TTC549 (cell line): ENCODE data around the gene DNAJA3.

ENCODE experiments used
- FAIRE-seq: peaks from 2 replicates; lab custom pipeline; 2012; peaks lifted over from hg19 to GRCh38; lab: Jason Lieb, UNC

Gene DNAJA3

DNA sequence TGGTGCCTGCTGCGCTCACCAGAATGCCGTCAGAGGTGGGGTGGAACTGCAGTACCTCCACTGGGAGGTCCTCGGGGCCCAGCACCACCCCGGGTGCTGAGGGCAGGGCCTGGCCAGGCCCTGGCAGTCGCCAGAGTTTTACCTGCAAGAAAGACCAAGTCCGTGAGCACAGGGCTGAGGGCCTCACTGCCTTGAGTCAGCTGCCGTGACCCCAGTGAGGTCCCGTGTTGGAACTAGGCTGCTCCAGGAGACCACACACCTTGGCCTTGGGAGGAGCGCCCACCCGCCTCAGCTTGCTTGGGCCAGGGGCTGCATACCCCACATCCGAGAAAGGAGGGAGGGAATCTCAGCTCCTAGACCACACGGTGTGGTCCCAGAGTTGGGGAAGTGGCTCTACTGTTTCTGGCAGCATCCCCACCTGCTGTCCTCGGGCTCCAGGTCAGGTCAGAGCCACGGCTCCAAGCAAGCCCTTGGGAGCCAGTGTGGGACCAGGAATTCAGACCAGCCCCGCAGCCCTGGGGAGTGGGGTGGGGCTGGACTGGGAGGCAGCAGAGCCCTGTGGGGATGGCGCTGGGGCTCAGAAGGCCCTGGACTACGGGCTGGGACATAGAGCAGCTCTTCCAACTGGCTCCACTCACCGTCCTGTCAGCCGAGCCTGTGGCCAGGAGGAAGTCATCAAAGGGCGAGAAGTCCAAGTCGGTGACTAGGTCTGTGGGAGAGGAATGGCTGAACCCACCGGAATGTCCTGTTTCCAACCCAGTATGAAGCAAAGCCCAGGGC lies 17.9 kb upstream of the DNAJA3 start:
- no peak for FAIRE-seq

DNA sequence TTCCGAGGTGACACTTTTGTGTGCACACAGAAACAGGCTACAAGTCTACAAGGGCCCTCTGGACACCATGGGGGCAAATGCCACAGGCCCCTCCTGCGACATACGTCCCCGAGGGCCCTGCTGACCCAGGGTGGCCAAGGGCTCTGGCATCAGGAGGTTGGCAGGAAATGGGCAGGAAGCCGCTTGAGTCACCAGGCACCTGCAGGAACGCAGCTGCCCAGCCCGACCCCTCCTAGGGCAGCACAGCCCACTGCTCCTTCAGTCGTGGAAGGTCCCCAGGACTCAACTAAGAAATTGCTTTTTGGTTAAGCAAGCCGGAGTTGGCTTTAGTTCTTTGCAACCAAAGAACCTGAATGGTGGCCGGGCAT lies 17.4 kb upstream of the DNAJA3 start:
- no peak for FAIRE-seq

DNA sequence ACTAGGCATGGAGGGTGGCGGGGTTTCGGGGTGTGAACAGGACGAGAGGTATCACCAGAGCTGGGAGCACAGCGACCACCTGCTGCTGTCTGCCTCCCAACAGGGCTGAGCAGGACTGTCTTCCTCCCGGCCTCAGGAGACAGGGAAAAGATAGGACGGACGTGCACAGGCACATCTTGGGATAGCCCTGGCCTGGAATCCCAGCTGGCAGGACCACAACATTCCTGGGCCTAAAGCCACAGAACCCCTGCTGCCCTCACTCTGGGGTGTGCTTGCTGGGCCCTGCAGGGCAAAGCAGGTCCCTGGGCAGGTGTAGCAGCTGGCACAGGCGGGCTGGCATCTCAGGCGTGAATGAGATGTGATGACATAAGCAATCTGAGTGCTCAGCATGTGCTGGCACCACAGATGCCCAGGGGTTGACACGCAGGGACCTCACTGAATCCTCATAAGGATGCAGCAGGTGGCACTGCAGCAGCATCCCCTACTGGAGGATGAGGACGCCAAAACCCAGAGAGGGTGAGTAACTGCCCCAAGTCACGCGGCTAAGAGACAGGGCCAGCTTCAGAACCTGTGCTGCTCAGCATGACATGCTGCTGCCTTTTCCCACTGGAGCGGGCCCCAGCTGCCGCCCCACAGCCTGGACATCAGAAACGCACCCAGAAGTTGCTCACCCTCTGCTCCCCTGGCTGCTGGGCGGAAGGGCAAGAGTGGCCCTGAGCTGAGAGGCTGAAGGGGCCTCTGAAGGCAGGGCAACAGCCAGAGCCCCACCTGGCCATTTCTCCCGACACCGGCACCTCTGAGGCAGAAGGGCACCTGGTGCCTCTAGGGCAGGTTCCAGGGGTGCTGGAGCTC lies 16.4 kb upstream of the DNAJA3 start:
- FAIRE-seq, result no peak

DNA sequence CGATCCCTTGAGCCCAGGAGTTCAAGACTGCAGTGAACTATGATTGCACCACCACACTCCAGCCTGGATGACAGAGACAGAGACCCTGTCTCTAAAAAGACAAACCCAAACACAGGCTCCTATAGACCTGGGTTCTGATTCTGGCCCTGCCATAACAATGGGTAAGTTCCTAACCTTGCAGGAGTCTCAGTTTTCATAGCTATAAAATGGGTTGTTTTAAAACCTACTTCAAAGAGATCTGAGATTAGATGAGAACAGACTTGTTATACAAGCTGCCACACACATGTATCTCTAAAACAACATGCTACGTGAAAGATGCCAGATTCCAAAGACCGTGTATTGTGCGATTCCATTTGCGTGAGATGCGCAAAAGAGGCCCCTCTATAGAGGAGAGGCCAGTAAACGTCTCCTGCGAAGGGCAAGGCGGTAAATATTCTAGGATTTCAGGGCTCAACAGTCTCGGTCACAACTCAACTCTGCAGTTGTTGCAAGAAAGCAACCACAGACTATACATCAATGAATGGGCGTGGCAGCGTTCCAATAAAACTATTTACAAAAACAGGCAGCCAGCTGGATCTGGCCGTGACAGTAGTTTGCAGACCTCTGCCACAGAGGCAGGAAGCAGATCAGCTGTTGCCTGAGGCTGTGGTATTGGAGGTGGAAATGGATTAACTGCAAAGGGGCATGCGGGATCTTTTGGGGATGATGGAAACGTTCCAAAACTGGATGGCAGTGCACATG lies 15.2 kb upstream of the DNAJA3 start:
- no peak for FAIRE-seq

DNA sequence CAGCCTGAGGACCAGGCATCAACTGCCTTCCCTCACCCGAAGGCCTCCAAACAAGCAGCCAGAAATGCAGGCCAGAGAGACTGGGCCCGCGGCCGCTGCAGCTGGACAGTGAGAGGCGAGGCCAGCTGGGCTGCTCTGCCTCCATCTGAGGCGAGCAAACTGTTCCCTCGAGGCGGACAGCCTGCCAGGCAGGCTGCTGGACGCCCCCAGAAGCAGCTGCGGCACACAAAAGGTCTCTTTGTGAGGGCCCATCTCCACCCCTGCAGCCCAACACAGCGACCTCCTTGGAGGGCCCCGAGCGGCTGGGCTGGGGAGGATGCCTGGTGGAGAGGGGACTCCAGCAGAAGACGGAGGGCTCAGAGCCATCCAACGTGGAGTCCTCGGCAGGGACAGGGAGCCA lies 14.0 kb upstream of the DNAJA3 start:
- FAIRE-seq, result no peak

DNA sequence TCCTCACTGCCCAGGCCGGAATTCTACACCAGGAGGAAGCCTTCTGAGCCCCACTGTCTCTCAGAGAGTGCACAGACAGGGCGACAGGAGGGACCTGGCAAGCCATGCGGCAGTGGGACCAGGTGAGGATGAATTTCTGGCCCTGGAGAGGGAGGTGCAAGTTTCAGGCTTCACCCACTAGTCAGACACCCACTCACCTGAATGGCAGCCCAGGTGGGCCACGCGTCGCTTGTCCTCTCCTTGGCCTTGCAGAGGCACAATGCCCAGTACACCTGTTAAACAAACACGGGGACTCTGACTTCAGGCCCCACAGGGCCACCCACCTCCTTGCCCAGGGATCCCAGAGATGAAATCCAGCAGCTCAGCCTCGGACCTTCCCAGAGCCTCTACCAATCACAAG lies 13.5 kb upstream of the DNAJA3 start:
- no peak for FAIRE-seq

DNA sequence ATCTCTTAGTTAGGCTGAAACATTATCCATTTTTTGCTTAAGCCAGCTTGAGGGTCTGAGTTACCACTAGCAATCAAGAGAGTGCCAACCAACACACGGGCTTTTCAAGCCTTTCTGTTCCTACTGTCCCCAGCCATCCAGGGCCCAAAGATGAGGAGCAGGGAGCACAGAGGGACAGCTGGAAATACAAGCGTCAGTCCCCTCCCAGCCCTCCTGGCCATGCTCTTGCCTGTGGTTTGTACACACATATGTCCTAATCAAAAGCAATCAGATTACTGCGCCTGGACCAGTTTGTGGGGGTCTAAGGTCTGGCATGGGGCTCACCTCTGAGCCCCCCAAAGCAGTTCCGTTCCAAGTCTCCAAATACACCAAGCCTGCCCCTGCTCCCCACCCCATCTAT lies 12.8 kb upstream of the DNAJA3 start:
- FAIRE-seq, result no peak

DNA sequence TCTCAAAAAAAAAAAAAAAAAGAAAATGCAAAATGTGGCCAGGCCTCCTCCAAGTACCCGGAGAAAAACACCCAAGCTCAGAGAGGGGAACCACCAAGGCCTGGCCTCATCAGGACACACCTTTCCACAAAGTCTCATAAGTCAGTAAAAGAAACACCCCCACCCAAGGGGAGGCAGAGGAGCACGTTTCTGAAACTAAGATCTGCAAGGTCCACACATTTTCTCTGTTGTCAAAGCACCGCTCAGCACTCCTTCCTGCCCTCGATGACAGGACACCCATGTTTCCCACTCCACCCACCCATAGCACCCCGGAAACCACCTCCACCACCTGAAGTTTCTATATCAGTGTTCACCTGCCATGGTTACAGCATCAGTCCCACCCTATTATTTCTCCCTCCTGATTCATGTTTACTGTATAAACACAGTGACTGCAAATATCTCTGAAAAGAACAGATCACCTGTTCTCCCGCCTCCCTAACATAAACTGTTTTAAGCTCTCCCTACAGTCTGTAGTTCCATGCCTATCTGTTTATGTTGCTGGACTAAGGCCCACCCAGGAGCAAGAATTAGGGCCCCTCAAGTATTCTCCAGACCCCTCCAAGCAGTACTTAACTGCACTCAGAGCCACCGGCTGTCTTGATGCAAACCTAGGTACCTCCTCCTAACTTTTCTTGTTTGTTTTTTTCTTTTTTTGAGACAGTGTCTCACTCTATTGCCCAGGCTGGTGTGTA lies 11.3 kb upstream of the DNAJA3 start:
- no peak for FAIRE-seq

DNA sequence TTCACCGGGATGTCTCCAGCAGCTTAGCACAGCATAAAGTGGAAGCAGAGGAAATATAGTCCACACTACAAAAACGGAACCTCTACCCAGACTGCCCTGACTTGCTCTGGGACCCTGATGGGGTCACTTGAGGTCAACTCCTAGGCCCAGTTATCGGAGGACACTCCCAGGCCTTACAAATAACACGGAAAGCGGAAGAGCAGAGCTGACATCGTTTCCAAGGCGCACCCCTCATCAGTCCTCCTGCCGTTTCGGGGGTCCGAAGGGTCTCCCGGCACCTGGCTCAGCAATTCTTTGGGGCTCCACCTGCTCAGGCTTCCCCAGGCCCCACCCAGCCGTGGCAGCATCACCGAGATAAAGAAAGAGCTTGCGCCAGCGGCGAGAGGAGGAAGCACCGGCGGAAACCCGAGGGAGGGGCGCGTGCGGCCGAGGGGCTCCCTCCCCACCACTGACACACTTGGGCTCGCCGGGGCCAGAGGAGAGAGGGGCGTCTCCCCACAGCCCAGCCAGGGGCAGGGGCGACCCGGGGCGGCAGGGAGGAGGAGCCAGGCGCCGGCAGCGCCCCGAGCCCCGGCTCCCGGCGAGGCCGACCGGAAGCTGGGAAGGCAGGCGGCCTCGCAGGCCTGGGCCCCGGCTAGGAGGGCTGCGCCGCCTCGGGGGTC lies 10.0 kb upstream of the DNAJA3 start:
- FAIRE-seq, result no peak

DNA sequence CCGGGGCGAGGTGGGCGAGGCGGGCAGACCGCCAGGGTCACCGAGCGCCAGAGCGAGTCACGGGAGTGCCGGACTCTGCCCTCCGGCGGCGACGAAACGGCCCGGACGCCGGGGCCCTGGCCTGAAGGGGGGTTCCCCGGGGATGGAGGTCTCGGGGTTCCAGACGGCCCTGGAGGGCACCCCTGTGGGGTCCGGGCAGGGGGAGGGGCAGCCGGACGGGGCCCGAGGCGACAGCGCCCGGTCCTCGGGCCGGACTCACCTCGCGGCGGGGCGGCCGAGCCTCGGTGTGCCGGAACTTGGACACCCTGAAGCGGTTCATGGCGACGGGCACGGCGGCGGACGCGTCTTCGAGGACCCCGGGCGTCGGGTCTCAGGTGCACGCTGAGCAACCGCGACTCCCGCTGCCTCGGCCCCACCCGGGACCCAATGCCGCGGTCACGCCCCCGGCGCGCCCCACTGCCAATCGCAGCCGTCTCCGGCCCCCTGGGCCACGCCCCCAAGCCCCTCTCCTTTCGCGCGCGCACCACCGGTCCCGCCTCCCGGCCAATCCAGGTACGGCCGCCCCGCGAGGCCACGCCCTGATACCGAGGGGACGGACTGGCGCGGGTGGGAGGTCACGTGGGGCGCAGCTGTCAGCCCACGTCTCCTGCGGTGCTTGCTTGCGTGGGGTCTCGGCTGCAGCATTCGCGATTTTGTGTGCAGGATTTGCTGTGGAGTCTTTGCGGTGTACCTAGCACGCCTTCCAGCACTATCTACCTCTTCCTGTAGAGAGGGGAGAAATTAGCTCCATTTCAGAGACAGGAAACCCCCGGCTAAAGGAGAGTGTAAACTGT lies 9.3 kb upstream of the DNAJA3 start, which contains the start of gene CORO7:
CORO7 (minus strand) TSS at position 397 of the 833 bp plus-strand sequence; CDS start at position 319, 78 bp downstream.
- no peak for FAIRE-seq

DNA sequence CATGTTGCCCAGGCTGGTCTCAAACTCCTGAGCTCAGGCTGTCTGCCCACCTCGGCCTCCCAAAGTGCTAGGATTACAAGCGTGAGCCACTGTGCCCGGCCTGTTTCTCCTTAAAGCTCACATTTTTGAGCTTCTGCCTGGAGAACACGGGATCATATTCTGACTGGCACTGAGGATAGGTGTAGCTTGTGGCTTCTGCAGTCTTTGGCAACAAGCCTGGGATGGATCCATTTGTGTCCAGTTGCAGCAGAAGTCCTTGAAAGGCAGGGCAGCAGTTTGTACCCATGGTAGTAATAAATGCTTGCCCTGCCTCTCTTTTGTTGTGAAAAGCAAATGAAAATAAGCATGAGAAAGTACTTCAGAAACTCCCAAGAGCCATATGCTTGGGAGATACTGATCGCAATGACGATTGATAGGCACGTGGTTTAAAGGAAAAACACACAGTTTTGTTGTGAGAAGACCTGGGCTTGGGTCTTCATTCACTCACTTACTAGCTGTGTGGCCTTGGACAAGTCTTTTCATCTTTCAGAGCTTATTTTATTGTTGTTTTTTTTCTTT lies 6.2 kb upstream of the DNAJA3 start:
- FAIRE-seq, result no peak

DNA sequence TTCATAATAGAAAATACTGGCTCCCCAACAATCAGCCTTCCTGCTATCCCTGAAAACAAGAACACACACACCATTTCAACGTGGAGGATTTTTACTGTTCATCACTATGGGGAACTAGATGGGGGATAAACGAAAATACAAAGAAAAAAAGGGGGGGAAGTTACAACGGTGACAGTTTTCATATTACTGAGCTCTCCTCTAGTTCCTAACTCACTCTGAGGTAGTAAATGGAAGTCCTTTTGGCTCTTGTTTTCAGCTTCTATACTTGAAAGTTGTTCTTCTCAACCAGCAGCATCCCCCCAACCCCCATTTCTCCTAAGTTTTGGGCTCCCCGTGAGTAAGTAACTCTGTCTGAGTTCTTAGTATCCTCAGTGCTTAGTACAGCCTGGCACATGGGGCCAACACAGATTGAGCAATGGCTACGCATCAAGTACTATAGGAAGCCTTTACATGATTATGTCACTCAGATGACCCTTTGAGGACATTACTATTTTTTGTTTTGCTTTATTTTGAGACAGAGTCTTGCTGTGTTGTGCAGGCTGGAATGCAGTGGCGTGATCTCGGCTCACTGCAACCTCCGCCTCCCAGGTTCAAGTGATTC lies 5.1 kb upstream of the DNAJA3 start:
- no peak for FAIRE-seq

DNA sequence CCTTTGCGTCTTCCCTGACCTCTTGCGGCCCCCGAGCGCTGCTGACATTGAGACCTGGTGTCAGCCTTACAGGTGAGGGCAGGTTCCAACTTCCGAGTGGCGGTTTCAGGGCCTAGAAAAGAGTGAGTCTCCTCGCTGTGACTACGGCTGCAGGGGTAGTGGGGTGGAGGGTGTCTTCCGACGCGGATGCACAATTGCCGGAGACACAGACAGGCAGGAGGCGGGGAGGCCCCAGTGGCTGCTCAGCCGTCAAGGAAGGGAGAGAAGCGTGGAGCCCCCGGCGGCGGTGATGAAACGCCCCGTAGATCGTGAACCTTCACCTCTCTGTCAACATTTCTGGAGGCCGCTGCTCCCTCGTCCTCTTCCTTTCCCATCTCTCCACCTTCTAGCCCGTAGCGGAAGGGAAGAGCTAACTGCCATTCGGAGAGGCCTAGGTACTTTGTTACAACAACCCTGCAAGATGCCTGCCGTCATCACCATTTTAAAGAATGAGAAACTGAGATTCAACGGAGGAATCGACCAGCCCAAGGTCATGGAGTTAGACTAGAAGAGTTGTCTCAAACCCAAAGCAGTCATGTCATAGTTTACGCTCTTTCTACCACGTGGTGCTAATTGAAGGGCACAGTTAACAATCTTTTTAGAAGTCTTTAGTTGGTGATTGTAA lies 485 bp downstream of the DNAJA3 start:
- FAIRE-seq, result no peak

DNA sequence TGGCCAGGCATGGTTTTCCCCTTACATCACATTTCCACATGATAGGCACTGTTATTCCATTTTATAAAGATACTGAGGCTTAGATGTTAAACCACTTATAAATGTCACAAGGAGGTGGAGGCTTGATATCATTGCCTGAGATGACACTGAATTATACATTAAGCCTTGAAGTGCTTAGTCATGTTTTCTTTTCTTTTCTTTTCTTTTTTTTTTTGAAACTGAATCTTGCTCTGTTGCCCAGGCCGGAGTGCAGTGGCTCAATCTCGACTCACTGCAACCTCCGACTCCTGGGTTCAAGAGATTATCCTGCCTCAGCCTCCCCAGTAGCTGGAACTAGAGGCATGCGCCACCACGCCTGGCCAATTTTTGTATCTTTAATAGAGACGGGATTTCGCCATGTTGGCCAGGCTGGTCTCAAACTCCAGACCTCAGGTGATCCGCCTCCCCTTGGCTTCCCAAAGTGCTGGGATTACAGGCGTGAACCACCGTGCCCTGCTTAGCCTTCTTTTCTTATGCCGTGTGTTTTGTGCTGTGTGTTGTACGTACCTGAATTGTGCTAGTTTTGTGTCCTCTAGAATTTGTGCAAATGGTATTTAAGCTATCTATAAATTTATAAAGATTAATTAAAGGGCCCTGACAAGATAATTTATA lies 1.2 kb downstream of the DNAJA3 start:
- FAIRE-seq, result no peak

DNA sequence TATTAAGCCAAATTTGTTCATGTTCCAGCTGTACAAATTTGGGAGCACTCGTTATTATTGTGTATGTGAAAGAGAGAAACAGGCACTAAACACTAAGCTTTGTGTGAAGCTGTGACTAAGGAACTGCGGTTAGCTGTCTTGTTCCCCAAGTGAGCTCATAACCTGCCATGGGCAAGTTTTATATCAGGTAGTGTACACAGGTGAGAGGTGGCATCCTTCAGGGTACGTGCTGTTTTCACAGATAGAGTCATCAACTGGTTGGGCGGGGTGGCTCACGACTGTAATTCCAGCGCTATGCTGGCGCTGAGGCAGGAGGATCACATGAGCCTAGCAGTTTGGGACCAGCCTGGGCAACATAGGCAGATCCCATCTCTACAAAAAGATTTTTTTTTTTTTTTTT lies 2.8 kb downstream of the DNAJA3 start:
- no peak for FAIRE-seq

DNA sequence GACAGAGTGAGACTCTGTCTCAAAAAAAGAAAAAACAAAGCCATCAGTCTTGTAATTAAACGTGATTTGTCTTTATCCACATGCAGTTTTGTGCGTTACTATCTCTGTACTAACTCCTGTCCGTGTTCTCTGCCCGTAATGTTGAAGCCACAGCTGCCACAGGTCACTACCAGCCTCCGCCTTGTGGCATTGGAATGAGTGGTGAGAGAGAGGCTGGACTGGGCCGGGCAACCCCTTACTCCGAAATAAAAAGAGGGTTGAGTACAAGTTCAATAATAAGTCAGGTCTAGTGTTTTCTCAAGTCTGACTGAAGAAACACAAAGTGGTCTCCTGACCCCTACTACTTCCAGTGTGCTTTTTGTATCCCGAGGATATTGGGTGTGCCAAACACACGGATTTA lies 5.4 kb downstream of the DNAJA3 start:
- FAIRE-seq, result no peak

DNA sequence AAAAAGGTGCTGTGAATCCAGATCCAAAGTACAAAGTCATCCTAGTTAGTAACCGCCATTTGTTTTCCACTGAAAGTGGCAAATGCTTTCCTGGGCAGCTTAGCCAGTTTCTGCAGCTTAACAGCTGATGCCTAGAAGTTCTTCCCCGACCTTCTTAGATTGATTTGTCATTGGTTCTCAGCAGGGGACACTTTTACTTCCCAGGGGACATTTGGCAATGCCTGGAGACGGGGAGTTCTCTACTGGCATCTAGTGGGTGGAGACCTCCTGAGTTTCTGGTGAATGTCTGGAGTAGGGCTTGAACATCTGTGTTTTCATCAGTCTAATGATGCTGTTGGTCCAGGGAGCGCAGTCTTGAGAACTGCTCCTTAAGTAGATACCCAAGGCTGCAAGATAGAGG lies 7.6 kb downstream of the DNAJA3 start:
- no peak for FAIRE-seq

DNA sequence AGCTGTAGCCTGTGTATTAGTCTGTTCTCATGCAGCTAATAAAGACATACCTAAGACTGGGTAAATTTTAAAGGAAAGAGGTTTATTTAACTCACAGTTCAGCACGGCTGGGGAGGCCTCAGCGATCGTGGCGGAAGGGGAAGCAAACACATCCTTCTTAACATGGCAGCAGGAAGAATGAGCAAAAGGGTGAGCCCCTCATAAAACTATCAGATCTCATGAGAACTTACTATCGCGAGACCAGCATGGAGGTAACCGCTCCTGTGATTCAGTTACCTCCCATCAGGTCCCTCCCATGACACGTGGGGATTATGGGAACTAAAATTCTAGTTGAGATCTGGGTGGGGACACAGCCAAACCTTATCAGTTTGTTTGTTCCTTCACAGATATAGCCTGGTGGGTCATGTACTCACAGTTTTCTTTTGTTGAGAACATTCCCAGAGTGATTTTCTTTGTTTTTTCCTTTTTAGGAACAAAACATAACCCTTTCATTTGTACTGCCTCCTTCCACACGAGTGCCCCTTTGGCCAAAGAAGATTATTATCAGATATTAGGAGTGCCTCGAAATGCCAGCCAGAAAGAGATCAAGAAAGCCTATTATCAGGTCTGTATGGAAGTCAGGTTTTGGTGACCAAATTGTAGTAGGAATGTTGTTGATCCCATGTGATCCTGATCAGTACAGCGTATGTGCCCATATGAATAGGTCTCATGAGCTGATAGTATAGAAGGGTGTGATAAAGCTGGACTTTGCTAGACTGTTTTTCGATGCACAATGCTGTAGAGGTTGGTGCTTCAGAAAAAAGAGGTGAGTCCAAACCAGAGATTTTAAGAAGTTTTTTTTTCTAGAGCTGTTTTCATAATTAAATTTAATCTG lies 8.5 kb downstream of the DNAJA3 start:
- no peak for FAIRE-seq
